ENCODE data around the gene GPC1.

GRCh38 chr2:240407090-240407489 is 28.4 kb upstream of the GPC1 start:
- TF ChIP-seq TAF1 (IDR thresholded peaks at IDR 0.05; ENCODE audit: borderline replicate concordance, low read depth, low read length) (no peak), NRF1 (IDR thresholded peaks at IDR 0.05; ENCODE audit: low read depth, low read length) (no peak), POLR2AphosphoS5 (IDR thresholded peaks at IDR 0.05; ENCODE audit: low read depth, low read length) (no peak), SIN3A (IDR thresholded peaks at IDR 0.05; ENCODE audit: borderline replicate concordance, low read depth, low read length) (no peak), EP300 (IDR thresholded peaks at IDR 0.05; ENCODE audit: borderline replicate concordance in 1 of 2, low read depth in 1 of 2, low read length in 1 of 2) (no peak), RXRA (IDR thresholded peaks at IDR 0.05; ENCODE audit: borderline replicate concordance, low read depth) (no peak), RCOR1 (IDR thresholded peaks at IDR 0.05; ENCODE audit: low read length) (no peak), YY1 (IDR thresholded peaks at IDR 0.05; ENCODE audit: low read depth) (no peak), RAD21 (IDR thresholded peaks at IDR 0.05; ENCODE audit: low read length) (no peak), GATA2 (CRISPR knock-in tag; IDR thresholded peaks at IDR 0.05) (no peak), USF2 (IDR thresholded peaks at IDR 0.05; ENCODE audit: borderline replicate concordance, low read depth, low read length) (no peak)
- TF ChIP-seq, protein P1, sequence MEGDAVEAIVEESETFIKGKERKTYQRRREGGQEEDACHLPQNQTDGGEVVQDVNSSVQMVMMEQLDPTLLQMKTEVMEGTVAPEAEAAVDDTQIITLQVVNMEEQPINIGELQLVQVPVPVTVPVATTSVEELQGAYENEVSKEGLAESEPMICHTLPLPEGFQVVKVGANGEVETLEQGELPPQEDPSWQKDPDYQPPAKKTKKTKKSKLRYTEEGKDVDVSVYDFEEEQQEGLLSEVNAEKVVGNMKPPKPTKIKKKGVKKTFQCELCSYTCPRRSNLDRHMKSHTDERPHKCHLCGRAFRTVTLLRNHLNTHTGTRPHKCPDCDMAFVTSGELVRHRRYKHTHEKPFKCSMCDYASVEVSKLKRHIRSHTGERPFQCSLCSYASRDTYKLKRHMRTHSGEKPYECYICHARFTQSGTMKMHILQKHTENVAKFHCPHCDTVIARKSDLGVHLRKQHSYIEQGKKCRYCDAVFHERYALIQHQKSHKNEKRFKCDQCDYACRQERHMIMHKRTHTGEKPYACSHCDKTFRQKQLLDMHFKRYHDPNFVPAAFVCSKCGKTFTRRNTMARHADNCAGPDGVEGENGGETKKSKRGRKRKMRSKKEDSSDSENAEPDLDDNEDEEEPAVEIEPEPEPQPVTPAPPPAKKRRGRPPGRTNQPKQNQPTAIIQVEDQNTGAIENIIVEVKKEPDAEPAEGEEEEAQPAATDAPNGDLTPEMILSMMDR (IDR thresholded peaks at IDR 0.05): no peak
- TF ChIP-seq, protein P2, sequence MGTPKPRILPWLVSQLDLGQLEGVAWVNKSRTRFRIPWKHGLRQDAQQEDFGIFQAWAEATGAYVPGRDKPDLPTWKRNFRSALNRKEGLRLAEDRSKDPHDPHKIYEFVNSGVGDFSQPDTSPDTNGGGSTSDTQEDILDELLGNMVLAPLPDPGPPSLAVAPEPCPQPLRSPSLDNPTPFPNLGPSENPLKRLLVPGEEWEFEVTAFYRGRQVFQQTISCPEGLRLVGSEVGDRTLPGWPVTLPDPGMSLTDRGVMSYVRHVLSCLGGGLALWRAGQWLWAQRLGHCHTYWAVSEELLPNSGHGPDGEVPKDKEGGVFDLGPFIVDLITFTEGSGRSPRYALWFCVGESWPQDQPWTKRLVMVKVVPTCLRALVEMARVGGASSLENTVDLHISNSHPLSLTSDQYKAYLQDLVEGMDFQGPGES (IDR thresholded peaks at IDR 0.05; ENCODE audit: low read depth, low read length): no peak
- TF ChIP-seq, protein P3, sequence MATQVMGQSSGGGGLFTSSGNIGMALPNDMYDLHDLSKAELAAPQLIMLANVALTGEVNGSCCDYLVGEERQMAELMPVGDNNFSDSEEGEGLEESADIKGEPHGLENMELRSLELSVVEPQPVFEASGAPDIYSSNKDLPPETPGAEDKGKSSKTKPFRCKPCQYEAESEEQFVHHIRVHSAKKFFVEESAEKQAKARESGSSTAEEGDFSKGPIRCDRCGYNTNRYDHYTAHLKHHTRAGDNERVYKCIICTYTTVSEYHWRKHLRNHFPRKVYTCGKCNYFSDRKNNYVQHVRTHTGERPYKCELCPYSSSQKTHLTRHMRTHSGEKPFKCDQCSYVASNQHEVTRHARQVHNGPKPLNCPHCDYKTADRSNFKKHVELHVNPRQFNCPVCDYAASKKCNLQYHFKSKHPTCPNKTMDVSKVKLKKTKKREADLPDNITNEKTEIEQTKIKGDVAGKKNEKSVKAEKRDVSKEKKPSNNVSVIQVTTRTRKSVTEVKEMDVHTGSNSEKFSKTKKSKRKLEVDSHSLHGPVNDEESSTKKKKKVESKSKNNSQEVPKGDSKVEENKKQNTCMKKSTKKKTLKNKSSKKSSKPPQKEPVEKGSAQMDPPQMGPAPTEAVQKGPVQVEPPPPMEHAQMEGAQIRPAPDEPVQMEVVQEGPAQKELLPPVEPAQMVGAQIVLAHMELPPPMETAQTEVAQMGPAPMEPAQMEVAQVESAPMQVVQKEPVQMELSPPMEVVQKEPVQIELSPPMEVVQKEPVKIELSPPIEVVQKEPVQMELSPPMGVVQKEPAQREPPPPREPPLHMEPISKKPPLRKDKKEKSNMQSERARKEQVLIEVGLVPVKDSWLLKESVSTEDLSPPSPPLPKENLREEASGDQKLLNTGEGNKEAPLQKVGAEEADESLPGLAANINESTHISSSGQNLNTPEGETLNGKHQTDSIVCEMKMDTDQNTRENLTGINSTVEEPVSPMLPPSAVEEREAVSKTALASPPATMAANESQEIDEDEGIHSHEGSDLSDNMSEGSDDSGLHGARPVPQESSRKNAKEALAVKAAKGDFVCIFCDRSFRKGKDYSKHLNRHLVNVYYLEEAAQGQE (IDR thresholded peaks at IDR 0.05; ENCODE audit: low read depth, low read length): no peak

Measured in SK-N-SH (cell line).